GM19240 (cell line): ENCODE results near the gene GPR61.

Experiments used
- DNase-seq: peaks from one replicate; pipeline ENCODE4 v3.0.0; 2011; ENCODE audit warnings: low spot score; ENCODE audit not compliant: insufficient read length

Gene GPR61

GRCh38 chr1:109539676-109540075 is at the start of gene GPR61:
TSS of gene GPR61 (plus strand) at chr1:109539872. CDS start at chr1:109543023, 3,151 bp downstream.
- no peak for DNase-seq

- no peak for DNase-seq
Measured at GRCh38 chr1:109490029-109490933, 49.4 kb upstream of the GPR61 start.

- DNase-seq: no peak
Measured at GRCh38 chr1:109490934-109491302, 48.8 kb upstream of the GPR61 start.

- no peak for DNase-seq
Measured at GRCh38 chr1:109491372-109491771, 48.3 kb upstream of the GPR61 start.

- no peak for DNase-seq
Measured at GRCh38 chr1:109492779-109493178, 46.9 kb upstream of the GPR61 start.

- no peak for DNase-seq
Measured at GRCh38 chr1:109493227-109493626, 46.4 kb upstream of the GPR61 start.

GRCh38 chr1:109493805-109494539 is 45.7 kb upstream of the GPR61 start, which contains the start of gene CYB561D1:
TSS of gene CYB561D1 (plus strand) at chr1:109494094. CDS start at chr1:109494140, 46 bp downstream.
- DNase-seq: peak; percentile 88

GRCh38 chr1:109495738-109496137 is 43.9 kb upstream of the GPR61 start:
- no peak for DNase-seq

GRCh38 chr1:109497449-109498160 is 42.1 kb upstream of the GPR61 start:
- DNase-seq: no peak

GRCh38 chr1:109498161-109498801 is 41.4 kb upstream of the GPR61 start:
- no peak for DNase-seq

- DNase-seq: no peak
Measured at GRCh38 chr1:109499081-109499480, 40.6 kb upstream of the GPR61 start.

- DNase-seq: no peak
Measured at GRCh38 chr1:109499661-109500536, 39.8 kb upstream of the GPR61 start.

- DNase-seq: no peak
Measured at GRCh38 chr1:109500941-109501381, 38.7 kb upstream of the GPR61 start.

- DNase-seq: no peak
Measured at GRCh38 chr1:109501644-109502363, 37.9 kb upstream of the GPR61 start.

- no peak for DNase-seq
Measured at GRCh38 chr1:109502364-109502851, 37.3 kb upstream of the GPR61 start.

GRCh38 chr1:109503935-109504334 is 35.7 kb upstream of the GPR61 start:
- DNase-seq: no peak

GRCh38 chr1:109504974-109505373 is 34.7 kb upstream of the GPR61 start:
- DNase-seq: no peak

- DNase-seq: no peak
Measured at GRCh38 chr1:109508001-109508872, 31.4 kb upstream of the GPR61 start.

GRCh38 chr1:109508873-109509175 is 30.8 kb upstream of the GPR61 start:
- no peak for DNase-seq
